ENCODE data around the gene DENND11.

DNA sequence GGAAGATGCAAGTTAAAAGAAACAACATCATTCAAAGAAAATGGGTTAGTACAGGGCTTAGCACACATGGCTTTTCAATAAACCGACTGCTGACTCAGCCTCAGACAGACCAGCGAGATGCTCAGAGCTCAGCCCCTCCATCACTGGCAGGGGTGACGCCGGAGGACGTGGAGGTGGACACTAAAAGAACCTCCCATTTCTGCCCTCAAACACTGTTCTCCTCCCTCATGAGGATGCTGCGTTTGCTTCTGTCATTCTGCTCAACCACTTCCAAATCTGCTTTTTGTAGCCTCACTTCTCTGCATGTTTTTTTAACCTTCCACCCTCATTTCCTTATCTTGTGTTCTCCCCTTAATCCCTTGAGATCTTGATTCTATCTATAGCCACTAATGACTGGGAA is 15.3 kb downstream of the DENND11 start:
- TF ChIP-seq POLR2AphosphoS5 (IDR thresholded peaks at IDR 0.05) (no peak), CTCF (IDR thresholded peaks at IDR 0.05 in 8 of 11, conservative IDR thresholded peaks at IDR 0.05 in 3 of 11) (no peak)

All from spleen (tissue), 7 donors.